Measurements from ENCODE around the gene C19orf12. TPM values are rescaled to one million over a fixed set of nuclear protein-coding genes. Genes with fewer than 3 reads are reported as not detected.
A peak's percentile ranks its signal among the peaks of the same experiment; 100 is the strongest.

C19orf12 gene
- total RNA-seq, 1 experiment from 2014 or later = 17.5 TPM

GRCh38 chr19:29724746-29725145, 9.7 kb upstream of the C19orf12 start:
- H3K27ac Mint-ChIP-seq = no peak overlapping the region
- H3T11ph ChIP-seq (ENCODE audit: low read length) = no peak overlapping the region
- no peak overlapping the region for H3K27ac ChIP-seq (ENCODE audit: insufficient read length, low read depth, low read length)
- H3K4me3 Mint-ChIP-seq = peak overlapping the region; percentile 44 to 56; a peak in 4 of 5 replicates
- no peak overlapping the region for H2BK120ac ChIP-seq (ENCODE audit: low read depth, low read length, poor library complexity, severe bottlenecking)
- TF ChIP-seq, protein P1, sequence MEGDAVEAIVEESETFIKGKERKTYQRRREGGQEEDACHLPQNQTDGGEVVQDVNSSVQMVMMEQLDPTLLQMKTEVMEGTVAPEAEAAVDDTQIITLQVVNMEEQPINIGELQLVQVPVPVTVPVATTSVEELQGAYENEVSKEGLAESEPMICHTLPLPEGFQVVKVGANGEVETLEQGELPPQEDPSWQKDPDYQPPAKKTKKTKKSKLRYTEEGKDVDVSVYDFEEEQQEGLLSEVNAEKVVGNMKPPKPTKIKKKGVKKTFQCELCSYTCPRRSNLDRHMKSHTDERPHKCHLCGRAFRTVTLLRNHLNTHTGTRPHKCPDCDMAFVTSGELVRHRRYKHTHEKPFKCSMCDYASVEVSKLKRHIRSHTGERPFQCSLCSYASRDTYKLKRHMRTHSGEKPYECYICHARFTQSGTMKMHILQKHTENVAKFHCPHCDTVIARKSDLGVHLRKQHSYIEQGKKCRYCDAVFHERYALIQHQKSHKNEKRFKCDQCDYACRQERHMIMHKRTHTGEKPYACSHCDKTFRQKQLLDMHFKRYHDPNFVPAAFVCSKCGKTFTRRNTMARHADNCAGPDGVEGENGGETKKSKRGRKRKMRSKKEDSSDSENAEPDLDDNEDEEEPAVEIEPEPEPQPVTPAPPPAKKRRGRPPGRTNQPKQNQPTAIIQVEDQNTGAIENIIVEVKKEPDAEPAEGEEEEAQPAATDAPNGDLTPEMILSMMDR (conservative IDR thresholded peaks at IDR 0.05) = no peak
- peak overlapping the region; percentile 2 for H3K18ac ChIP-seq (ENCODE audit: insufficient read length, low read depth, low read length)
- no peak overlapping the region for H3K9ac ChIP-seq (ENCODE audit: extremely low read depth, insufficient read length, low read length)
- H3K9me3 Mint-ChIP-seq = no peaks in the 10 kb centered on the region
- H3K14ac ChIP-seq (ENCODE audit: insufficient read depth, low read length) = peak overlapping the region; percentile 97; the same call in 1 of the 2 replicates
- H3K36me3 Mint-ChIP-seq (ENCODE audit: insufficient read depth in 1 of 3, low read depth in 3 of 3) = no peaks in the 10 kb centered on the region
- no peaks in the 10 kb centered on the region for H4K20me1 ChIP-seq (ENCODE audit: control insufficient read depth, insufficient read depth, insufficient read length)
- H2AK5ac ChIP-seq (ENCODE audit: insufficient read length, low read length) = no peak overlapping the region
- H3K4me1 Mint-ChIP-seq = peaks cover 12 to 16% of the 10 kb centered on the region in 2 experiments
- peak overlapping the region; percentile 33 for H3K4me2 ChIP-seq (ENCODE audit: insufficient read depth, insufficient read length, low read length)
- H3K9me3 ChIP-seq (ENCODE audit: control insufficient read depth, low read depth, low read length) = no peaks in the 10 kb centered on the region
- H4K91ac ChIP-seq (ENCODE audit: insufficient read length, low read depth, low read length) = no peak overlapping the region
- no peak overlapping the region; the same call in 1 of the 2 replicates for H3K4ac ChIP-seq (ENCODE audit: low read depth, low read length)
- H3K4me1 ChIP-seq (ENCODE audit: insufficient read depth, low read length) = no peaks in the 10 kb centered on the region
- no peaks in the 10 kb centered on the region for H3K79me2 ChIP-seq (ENCODE audit: insufficient read depth, low read length)
- H3K27me3 Mint-ChIP-seq (ENCODE audit: low read depth) = peaks cover 36% of the 10 kb centered on the region
- H2BK12ac ChIP-seq (ENCODE audit: insufficient read length, low read depth, low read length) = no peak overlapping the region
- peak overlapping the region; percentile 86 for H4K5ac ChIP-seq (ENCODE audit: insufficient read length, low read depth, low read length)
- no peak overlapping the region for H3K56ac ChIP-seq (ENCODE audit: insufficient read length, low read depth, low read length)
- H2AFZ ChIP-seq (ENCODE audit: low read length) = peak overlapping the region; percentile 81
- WGBS (ENCODE audit: extremely low coverage, insufficient read length, low lambda C conversion rate) = no CpG with 5 or more reads among the region's 14 CpGs
- no peaks in the 10 kb centered on the region; the same call in 1 of the 2 replicates for H3K27me3 ChIP-seq (ENCODE audit: insufficient read depth, low read length)
- no peak overlapping the region for H2BK20ac ChIP-seq (ENCODE audit: low read depth, low read length, poor library complexity, severe bottlenecking)
- H4K8ac ChIP-seq (replicated peaks; ENCODE audit: insufficient read length, low read depth, low read length) = no peak overlapping the region
- H3K79me1 ChIP-seq (ENCODE audit: insufficient read depth, low read depth, low read length, poor library complexity, severe bottlenecking) = no peaks in the 10 kb centered on the region
- no peak overlapping the region for H2BK5ac ChIP-seq (ENCODE audit: insufficient read length, low read length)
- no peak overlapping the region for H3K23ac ChIP-seq (ENCODE audit: insufficient read length, low read depth, low read length)
- no peak overlapping the region for H2BK15ac ChIP-seq (ENCODE audit: low read depth, low read length)
- H3K23me2 ChIP-seq (ENCODE audit: insufficient read length, low read depth, low read length, poor library complexity, severe bottlenecking) = no peaks in the 10 kb centered on the region
- no peak for DNase-seq
